OCI-LY7 (cell line): ENCODE measurements around the gene MAEA.

ENCODE experiments used
- EZH2phosphoT487 ChIP-seq: fragments of 200-600 bp; sonication (generic); IDR thresholded peaks from 2 replicates; pipeline ENCODE4 v1.6.1; 2018; ENCODE audit warnings: low read depth, borderline replicate concordance, mild to moderate bottlenecking, mixed run types, antibody characterized with exemption, low read length, moderate library complexity, mixed read lengths
- TF ChIP-seq, protein P1 (sequence below): fragments of 200-600 bp; sonication (generic); conservative IDR thresholded peaks from 2 replicates; pipeline ENCODE4 v1.5.1; 2014; ENCODE audit warnings: mild to moderate bottlenecking, antibody characterized with exemption, low read length, moderate library complexity, mixed read lengths

DNA sequence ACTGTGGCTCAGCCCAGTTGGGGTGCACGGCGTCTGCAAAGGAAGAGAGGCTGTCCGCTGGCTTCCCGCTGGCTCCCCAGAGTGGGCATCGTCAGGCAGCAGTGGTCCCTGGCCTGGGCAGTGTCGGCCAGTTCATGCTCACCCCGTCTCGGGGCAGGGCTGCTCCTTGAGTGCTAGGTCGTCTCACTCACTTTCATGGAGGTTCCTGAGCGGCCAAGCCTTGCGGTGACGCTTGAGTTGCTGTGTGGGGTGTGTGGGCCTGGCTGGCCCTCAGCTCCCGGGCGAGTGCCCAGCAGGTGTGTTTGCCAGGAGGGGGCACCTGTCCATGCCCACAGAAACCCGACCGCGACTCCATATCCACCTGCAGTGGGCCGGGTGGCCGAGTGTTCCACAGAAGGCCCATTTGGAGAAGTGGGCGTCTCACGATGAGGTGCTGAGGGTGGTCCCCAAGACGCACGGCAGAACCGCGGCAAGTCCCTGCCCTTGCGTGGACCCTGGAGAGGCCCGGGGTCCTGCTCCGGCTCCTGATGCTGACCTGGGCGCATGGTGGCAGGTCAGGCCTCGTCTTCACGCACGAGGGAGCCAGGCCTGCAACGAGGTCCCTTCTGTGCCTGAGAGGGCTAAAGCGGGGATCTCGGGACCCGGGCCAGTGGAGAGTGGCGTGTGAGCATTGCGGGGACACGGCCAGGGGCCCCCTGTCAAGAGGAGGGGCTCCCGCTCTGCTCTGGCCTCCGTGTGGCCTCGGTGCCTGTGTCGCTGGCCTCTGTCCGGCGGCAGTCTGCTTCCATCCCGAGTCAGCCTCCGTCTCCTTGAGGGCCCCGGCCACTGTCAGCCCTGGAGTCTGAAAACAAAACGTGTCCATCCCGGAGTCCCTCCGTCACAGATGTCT lies 38.8 kb downstream of the MAEA start:
- TF ChIP-seq, protein P1, sequence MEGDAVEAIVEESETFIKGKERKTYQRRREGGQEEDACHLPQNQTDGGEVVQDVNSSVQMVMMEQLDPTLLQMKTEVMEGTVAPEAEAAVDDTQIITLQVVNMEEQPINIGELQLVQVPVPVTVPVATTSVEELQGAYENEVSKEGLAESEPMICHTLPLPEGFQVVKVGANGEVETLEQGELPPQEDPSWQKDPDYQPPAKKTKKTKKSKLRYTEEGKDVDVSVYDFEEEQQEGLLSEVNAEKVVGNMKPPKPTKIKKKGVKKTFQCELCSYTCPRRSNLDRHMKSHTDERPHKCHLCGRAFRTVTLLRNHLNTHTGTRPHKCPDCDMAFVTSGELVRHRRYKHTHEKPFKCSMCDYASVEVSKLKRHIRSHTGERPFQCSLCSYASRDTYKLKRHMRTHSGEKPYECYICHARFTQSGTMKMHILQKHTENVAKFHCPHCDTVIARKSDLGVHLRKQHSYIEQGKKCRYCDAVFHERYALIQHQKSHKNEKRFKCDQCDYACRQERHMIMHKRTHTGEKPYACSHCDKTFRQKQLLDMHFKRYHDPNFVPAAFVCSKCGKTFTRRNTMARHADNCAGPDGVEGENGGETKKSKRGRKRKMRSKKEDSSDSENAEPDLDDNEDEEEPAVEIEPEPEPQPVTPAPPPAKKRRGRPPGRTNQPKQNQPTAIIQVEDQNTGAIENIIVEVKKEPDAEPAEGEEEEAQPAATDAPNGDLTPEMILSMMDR: no peak
- TF ChIP-seq EZH2phosphoT487: no peak
